GM21381 (cell line): ENCODE data around the gene HIP1.
"Not testable (repeated sequence)": the region's sequence is repeated elsewhere in the genome, so short reads cannot be mapped to it uniquely, and the experiment has no call there.

Experiments used
- ATAC-seq: cut with Tn5 transposase; IDR thresholded peaks from one replicate; pipeline ENCODE4 v1.9.1; 2021; ENCODE audit warnings: mild to moderate bottlenecking, moderate library complexity; ENCODE audit not compliant: unreplicated experiment

Gene HIP1

DNA sequence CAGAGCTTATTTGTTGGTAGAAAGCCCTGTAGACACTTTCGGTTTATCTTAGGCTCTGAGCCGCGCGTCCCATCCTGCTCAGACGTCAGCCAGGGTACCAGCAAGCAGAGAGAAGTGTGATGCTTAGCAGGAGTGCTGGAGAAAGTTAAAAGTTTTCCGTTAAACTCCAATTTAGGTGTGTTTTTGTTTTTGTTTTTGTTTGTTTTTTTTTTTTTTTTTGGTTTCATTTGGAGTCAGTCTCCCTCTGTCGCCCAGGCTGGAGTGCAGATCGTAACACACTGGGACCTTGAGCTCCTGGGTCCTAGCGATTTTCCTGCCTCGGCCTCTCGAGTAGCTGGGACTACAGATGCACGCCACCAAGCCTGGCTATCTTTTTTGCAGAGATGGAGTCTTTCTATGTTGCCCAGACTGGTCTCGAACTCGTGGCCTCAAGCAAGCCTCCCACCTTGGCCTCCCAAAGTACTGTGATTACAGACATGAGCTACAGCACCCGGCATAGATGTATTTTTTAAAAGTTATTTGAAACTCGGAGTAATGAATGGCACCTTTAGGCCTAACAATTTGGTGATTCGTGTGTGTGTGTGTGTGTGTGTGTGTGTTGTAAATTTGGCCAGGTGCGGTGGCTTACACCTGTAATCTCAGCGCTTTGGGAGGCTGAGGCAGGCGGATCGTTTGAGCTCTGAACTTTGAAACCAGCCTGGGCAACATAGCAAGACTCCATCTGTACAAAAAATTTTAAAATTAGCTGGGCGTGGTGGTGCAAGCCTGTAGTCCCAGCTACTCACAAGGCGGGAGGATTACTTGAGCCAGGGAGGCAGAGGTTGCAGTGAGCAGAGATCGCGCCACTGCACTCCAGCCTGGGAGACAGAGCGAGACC lies 1.3 kb upstream of the HIP1 start:
- ATAC-seq = peak; percentile 22

DNA sequence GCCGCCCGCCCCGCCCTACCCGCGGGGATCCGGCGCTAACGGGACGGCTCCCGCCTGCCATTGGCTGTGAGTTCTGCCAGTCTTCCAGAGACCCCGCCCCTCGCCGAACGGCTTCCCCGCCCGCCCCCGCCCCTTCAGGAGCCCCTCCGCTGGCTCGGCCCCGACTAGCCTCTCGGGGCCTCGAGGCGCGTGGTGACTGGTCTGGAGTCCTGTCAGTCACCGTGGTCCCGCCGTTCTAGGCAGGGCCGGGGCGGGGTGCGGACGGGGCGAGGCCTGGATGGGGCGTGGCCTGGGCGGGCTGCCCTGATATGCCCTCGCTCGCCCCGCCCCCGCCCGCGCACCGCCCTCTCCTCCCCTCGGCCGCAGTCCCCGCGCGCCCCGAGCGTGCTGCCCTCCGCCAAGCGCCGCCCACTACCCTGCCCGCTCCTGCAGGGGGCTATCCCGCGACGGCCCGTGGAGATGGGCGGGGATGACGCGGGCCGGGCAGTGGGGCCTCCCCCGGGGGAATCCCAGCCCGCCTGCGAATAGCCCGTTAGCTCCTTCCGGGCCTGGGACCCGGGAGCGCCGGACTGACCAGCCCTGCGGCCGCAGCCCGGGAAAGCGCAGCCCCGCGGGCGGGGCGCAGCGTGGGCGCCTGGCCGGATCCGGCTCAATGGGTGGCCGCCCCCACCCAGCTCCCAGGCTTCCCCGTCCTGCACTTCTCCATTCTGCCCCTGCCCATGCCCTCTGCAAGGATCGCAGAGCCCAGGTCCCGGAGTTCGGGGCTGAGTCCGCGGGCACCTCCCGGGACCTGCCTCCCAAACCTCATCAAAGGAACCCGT lies 444 bp upstream of the HIP1 start:
- peak; percentile 91 for ATAC-seq

DNA sequence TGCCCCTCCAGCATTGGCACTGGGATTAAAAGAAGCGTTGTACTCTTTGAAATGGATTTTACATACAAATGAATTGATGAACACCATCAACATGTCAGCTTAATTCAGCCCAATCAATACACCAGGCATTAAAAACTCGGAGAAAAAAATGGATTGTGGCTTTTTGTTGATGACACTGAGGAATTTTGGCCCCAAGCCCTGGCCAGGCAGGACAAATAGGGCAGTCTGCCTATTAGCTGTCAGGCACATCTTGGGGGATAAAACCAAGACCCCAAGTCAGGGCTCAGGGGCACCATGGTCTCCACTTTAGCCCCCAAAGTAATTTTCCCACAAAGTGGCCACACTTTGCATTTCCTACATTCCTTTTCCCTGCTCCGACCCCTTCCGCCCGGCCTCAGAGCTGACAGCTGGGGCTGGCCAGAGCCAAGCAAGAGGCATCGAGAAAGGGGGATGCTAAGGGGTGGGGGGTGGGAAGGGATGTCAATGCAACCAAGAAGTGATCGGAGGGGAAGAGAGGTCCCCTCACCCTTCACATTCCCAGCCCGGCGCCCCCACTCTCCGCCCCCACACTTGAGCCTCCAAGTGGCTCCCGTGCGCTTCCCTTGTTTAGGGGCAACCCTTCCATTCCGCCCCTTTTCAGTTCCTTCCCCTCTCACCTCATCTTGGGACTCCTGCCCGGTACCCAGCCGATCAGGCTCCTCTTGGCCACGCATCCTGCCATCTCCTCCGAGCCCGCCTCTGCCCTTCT lies 711 bp downstream of the HIP1 start:
- ATAC-seq = no peak

DNA sequence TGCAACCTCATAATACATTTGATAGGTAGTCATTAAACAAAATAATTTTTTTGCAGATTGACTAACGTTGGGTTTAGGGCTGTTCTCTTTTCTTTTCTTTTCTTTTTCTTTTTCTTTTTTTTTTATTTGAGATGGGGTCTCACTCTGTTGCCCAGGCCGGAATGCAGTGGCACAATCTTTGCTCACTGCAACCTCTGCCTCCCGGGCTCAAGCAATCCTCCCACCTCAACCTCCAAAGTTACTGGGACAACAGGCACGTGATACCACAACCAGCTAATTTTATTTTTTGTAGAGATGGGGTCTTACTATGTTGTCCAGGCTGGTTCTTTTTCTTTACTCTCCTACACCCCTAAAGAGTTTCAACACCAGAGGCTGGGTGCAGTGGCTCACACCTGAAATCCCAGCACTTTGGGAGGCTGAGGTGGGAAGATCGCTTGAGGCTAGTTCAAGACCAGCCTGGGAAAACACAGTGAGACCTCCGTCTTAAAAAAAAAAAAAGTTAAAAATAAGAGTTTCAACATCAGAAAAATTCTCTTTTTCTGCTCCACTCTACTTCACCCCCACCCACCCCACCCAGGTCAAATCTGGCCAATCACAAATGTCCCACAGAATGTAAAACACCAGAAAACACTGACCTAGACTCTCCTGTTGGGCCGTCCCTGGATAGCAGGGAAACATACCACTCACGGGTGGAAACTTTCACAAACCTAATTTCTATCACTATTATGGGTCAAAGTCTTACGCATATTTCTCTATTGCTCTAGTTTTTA lies 3.0 kb downstream of the HIP1 start:
- no peak for ATAC-seq

DNA sequence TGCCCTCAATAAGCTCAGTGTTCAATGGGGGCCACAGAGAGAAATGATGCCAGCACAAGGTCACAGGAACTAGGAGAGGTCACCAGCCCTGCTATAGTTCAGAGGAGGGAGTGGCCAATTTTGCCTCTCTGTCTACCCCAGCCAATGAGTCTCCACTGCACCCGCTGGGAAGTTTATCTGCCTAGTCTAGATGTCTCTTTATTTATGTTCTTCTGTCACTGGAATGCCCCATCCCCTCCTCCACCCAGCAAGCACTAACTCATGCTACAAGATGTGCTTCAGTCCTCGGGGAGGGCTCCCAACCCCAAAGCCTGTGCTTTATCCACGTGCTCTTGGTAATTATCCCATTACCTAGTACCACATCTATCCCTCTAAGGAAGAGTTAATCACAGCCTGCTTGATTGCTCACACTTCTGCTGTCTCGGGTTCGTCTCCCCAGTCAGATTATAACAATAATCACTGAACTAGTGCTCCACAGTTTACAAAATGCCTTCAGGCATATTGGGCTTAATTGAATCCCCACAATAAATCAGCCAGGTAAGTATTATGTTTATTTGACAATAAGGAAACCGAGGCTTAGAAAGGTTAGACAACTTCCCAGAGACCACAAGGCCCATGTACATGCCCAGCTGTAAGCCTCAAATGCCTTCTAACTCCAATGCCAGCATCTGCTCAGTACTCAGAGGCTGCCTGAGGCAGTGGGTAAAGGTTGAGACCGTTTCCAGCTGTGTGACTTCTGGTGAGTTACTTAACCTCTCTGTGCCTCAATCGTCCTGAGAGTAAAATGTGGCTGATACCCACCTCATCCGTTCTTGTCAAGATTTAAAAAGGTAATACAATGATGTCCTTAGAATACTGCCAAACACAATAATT lies 3.9 kb downstream of the HIP1 start:
- no peak for ATAC-seq

DNA sequence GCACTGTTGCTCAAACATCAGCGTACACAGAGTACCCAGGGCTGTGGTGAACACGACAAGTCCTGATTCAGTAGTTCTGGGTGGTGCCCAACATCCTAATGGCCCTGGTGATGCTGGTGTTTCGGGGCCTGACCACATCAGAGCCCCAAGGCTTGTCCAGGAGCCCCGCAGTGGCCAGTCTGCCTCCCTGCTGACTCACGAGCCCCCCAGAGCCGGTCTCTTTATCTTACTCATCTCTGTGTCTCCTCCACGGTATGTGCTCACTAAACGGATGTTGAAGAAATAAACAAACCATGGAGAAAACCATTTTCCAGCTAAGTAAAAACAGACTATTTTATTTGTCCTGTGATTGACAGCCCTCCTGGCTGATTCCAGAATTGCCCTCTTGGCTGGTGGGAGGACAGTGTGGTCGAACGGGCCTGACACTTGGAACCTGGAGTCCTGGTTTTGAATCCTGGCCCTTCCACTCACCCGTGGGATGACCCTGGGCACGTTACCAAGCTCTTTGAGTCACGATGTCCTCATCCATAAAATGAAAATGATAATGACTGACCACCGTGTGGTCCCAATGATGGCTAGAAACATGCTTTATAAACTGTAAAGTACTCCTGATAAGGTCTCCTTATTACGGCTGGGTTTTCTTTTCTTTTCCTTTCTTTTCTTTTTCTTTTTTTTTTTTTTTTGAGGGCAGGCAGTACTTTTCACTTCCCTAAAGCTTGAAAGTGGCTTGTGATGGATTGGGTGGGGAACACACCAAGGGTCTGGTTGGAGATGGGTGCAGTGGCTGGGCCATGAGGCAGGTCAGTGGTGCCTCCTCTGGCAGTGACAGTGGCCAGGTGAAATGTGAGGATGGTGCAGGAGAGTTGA lies 5.7 kb downstream of the HIP1 start:
- ATAC-seq = no peak

DNA sequence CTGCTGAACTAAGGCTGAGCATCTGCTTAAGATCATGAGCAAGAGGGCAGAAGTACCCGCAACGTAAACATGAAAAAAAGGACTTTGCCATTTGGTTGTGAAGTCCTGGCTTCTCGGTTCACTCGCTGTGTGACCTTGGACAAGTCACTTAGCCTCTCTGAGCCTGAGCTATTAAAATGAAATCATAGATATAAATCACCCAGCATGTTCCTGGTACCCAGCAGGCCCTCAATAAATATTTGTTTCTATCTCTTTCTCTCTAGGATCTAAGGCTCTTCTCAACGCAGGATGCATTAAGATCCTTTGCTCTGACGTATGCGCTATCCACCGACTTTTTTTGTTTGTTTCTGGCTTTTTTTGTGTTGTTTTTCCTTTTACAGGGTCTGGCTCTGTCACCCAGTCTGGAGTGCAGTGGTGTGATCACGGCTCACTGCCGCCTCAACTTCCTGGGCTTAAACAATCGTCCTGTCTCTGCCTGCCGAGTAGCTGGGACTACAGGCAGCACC lies 6.7 kb downstream of the HIP1 start:
- no peak for ATAC-seq

DNA sequence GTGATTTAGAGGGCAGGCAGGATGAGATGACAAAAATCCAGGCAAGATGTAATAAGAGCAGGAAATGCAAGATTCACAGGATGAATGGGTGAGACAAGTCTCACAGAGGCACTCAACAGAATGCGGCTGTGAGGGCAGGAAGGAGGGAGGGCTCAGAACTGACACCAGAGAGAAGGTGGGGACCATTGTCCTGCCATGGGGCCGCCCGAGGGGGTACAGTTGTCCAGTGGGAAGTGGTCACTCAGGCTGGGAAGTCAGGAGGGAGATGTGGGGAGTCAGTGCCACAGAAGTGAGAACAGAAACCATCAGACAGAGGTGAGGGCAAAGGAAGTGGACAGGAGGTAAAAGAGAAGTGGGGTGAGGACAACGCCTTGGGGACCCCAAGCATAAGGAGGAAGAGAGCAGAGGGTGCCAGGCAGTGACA lies 8.9 kb downstream of the HIP1 start:
- ATAC-seq = no peak

DNA sequence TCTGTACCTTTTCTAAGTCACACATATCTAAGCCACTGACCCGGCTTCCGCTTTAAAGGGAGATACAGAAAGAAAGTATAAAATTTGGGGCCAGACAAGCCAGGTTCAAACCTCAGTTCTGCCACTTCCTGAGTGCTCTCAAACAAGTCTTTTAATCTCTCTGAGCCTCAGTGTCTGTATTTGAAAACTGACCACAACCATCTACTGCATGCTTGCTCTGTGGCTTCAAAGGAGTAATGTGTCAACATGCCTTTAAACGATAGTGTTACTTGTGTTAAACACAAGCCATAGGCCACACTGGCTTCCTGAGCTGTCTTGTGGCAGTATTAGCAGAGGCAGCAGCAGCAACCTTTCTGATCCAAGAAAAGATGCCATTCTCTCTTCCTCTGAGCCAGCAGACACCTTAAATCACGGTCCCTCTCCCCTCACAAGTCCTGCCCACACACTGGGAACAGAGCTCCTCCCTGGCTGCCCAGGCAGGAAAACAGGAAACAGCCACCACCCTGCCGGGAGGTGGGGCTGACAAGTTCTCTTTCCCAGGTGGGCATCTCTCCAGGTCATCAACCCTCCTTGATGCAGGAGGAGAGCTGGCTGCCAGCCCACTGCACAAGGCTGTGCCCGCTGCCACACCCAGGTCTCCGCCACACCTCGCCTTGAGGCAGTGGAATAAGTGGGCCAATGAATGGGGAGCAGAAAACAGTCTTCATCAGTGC lies 10.7 kb downstream of the HIP1 start:
- no peak for ATAC-seq

DNA sequence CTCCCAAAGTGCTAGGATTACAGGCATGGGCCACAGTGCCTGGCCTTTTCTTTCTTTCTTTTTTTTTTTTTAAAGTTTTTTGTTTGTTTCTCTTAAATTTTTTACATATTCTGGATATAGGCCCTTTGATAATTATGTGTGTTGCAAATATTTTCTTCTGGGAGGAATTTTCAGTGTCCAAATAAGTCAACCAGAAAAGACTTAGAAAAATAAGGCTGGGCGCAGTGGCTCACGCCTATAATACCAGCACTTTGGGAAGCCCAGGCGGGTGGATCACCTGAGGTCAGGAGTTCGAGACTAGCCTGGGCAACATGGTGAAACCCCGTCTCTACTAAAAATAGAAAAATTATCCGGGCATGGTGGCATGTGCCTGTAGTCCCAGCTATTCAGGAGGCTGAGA lies 11.4 kb downstream of the HIP1 start:
- not testable (repeated sequence) for ATAC-seq

DNA sequence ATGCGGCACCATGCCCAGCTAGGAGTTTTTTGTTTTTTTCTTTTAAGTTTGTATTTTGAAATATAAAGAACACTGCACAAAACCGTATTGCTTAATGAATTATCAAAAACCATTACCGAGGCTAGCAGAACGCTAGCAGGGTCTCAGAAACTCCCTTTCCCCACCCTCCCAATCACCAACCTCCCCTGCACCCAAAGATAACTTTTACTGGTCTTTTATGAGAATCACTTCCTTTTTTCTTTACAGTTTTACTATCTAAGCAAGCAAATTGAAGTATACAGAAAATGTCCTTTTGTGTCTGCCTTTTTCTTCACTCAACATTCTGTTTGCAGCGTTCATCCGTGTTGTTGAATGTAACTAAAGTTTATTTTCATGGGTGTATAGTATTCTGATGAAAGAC lies 13.4 kb downstream of the HIP1 start:
- ATAC-seq = no peak

DNA sequence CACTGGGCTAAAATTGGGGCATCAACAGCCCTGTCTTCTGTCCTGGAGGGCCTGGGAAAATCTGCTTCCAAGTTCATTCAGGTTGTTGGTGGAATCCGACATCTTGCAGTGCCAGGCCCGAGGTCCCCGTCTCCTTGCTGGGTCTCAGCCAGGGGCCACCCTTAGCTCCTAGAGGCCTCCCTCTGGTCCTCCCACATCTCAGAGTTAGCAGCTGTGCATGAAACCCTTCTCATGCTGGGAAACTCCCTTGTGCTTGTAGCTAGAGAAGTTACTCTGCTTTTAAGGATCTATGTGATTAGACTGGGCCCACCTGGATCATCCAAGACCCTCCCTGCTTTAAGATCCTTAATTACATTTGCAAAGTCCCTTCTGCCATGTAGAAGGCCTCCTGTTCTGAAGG lies 15.3 kb downstream of the HIP1 start:
- ATAC-seq = no peak

DNA sequence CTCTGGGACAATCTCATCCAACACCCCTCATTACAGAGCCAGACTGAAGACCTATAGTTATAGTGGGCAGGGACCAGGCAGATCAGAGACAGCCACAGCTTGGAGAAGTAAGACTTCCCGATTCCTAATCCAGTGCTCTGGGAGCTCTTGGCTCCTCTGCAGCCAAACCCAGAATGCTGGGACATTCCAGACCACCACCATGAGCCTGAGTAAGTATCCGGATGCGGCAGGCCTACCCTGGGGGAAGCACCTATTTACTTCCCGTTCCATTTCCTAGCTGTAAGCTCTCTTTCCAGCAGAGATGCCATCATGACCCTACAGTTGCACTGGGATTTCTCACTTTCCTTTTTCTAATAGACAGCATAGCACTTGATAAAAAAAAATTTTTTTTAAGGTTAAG lies 16.4 kb downstream of the HIP1 start:
- no peak for ATAC-seq

DNA sequence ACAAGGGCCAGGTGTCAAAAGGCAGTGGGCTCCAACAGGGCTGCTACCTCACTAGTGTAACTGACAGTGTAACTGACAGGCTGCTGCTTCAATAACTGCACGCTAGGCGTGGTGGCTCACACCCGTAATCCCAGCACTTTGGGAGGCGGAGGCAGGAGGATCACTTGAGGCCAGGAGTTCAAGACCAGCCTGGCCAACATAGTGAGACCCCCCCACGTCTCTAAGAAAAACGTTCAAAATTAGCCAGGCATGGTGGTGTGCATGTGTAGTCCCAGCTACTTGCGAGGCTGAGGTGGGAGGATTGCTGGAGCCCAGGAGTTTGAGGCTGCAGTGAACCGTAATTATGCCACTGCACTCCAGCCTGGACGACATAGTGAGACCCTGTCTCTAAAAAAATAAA lies 16.8 kb downstream of the HIP1 start:
- not testable (repeated sequence) for ATAC-seq

DNA sequence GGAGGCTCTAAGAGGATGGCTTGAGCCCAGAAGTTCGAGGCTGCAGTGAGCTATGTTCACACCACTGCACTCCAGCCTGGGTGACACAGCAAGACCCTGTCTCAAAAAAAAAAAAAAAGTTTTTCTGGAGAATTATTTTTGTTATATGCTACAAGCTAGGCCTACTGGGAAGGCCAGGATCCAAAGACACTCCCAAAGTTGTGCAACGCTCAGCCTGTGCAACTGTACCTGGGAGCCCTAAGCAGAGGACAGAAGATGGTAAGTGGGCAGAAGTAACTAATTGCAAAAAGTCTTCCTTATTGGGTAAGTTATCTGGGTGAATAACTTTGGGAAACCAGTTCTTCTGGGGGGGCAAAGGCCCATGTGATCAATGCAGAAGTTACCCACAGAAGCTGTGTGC lies 17.3 kb downstream of the HIP1 start:
- no peak for ATAC-seq

DNA sequence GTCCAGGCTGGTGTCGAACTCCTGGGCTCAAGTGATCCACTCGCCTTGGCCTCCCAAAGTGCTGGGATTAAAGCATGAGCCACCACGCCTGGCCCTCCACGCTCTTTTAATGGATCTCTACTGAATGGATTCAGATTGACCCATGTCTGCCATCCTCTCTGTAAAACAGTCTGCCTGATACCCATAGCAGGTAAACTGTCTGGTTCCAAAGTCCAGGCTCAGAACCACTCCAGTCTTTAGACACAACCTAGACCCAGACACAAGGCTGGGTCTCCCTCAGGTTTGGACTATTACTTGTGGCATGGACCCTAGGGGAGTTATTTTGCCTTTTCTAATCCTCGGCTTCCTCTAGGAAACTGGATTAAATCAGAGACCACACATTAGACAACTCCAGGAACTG lies 19.1 kb downstream of the HIP1 start:
- ATAC-seq = no peak

DNA sequence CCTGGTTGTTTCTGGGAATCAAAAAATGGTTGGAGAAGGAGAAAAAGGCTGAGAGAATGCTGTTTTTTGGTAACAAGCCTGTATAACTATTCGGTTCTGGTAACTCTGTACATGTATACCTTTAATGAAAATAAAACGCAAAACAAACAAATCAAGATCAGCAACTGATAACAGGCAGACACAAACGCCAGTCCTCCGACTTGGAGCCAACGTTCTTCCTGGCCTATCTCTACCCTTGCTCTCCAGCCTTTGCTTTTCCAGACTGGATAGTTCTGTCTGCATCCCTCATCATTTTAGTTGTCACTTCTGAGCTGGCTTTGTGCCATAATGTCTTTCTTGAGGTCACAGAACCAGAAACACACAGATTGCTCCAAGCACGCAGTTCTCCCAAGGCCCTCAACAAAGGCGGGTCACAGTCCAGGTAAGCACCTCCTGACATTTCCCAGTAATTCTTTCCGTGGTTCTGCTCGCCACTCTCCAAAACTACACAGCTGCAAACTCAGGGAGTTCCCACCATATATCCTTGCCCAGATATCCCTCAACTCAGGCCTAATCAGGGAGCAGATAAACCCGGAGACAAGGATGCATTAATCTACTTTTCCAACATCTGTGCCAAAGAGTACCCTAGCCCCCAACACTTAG lies 20.2 kb downstream of the HIP1 start:
- no peak for ATAC-seq
